A549 (cell line): ENCODE measurements around the gene ANO8.

Source experiments
- EP300 ChIP-seq, 2 experiments: fragments of >200 bp; sonication (Bioruptor Twin); formaldehyde crosslinking; IDR thresholded peaks; 2 replicates in 1 of 2; 3 replicates in 1 of 2; pipeline ENCODE4 v1.6.1; 2016 to 2017
- JUN ChIP-seq, 2 experiments: fragments of >200 bp; sonication (Bioruptor Twin); formaldehyde crosslinking; IDR thresholded peaks; 2 replicates in 1 of 2; 3 replicates in 1 of 2; pipeline ENCODE4 v1.6.1; 2016 to 2017
- KDM1A ChIP-seq: fragments of 200-600 bp; sonication (generic); IDR thresholded peaks from 2 replicates; pipeline ENCODE4 v1.6.1; 2016; ENCODE audit warnings: low read depth, mild to moderate bottlenecking
- POLR2A ChIP-seq: IDR thresholded peaks from 2 replicates; pipeline ENCODE4 v1.6.1; 2012; ENCODE audit warnings: mild to moderate bottlenecking, low read length
- POLR2AphosphoS2 ChIP-seq: conservative IDR thresholded peaks from 2 replicates; pipeline ENCODE4 v1.6.1; 2012; ENCODE audit warnings: low read length, improper control_type of control experiment, inconsistent platforms
- TF ChIP-seq, protein P1 (sequence below): IDR thresholded peaks from 2 replicates; pipeline ENCODE4 v1.6.1; 2012
- TF ChIP-seq, protein P2 (sequence below): fragments of >200 bp; sonication (Bioruptor Twin); formaldehyde crosslinking; IDR thresholded peaks from 3 replicates; pipeline ENCODE4 v1.5.1; 2016
- TF ChIP-seq, protein P3 (sequence below): fragments of 250-450 bp; sonication (Bioruptor Pico); IDR thresholded peaks from 2 replicates; pipeline ENCODE4 v1.5.0; 2020; ENCODE audit warnings: low read depth, mild to moderate bottlenecking, moderate library complexity

DNA sequence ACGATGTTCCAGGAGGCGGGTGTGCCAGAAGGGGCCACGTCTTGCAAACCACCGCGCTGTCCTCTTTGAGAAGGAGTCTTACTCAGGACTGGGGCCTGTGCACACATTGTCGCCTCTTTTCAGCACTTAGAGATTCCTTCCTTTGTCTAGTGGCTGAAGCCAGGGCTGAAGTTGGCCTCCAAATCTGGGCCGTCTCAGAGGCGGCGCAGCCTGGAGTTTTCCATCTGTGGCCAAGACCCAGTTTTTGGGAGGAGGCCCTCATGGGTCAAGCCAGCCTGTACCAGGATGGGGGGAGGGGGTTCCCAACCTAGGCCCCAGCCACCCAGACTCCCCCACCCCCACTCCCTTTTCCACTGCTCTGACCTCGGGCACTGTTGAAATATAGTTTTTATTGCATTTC lies 11.8 kb downstream of the ANO8 start:
- TF ChIP-seq, protein P1, sequence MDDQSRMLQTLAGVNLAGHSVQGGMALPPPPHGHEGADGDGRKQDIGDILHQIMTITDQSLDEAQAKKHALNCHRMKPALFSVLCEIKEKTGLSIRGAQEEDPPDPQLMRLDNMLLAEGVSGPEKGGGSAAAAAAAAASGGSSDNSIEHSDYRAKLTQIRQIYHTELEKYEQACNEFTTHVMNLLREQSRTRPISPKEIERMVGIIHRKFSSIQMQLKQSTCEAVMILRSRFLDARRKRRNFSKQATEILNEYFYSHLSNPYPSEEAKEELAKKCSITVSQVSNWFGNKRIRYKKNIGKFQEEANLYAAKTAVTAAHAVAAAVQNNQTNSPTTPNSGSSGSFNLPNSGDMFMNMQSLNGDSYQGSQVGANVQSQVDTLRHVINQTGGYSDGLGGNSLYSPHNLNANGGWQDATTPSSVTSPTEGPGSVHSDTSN = no peak
- TF ChIP-seq KDM1A (no peak), POLR2A (no peak), EP300 (IDR thresholded peaks at IDR 0.05) (no peak), POLR2AphosphoS2 (no peak), JUN (IDR thresholded peaks at IDR 0.05) (no peak)
- TF ChIP-seq, protein P2, sequence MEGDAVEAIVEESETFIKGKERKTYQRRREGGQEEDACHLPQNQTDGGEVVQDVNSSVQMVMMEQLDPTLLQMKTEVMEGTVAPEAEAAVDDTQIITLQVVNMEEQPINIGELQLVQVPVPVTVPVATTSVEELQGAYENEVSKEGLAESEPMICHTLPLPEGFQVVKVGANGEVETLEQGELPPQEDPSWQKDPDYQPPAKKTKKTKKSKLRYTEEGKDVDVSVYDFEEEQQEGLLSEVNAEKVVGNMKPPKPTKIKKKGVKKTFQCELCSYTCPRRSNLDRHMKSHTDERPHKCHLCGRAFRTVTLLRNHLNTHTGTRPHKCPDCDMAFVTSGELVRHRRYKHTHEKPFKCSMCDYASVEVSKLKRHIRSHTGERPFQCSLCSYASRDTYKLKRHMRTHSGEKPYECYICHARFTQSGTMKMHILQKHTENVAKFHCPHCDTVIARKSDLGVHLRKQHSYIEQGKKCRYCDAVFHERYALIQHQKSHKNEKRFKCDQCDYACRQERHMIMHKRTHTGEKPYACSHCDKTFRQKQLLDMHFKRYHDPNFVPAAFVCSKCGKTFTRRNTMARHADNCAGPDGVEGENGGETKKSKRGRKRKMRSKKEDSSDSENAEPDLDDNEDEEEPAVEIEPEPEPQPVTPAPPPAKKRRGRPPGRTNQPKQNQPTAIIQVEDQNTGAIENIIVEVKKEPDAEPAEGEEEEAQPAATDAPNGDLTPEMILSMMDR = no peak
- TF ChIP-seq, protein P3, sequence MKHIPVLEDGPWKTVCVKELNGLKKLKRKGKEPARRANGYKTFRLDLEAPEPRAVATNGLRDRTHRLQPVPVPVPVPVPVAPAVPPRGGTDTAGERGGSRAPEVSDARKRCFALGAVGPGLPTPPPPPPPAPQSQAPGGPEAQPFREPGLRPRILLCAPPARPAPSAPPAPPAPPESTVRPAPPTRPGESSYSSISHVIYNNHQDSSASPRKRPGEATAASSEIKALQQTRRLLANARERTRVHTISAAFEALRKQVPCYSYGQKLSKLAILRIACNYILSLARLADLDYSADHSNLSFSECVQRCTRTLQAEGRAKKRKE (CRISPR knock-in tag) = no peak
